SK-N-SH (cell line): ENCODE measurements around the gene WWC1. TPM values are rescaled to one million over a fixed set of nuclear protein-coding genes. Genes with fewer than 3 reads are reported as not detected.

Experiments
- CTCF ChIA-PET: fragments of 300-600, 350-600 bp; formaldehyde crosslinking; extraction: SDS; loops from one replicate; lab custom pipeline; 2021; lab: Yijun Ruan, JAX
- POLR2A ChIA-PET: fragments of 350-600 bp; sonication (Branson Sonifier 250); formaldehyde crosslinking; extraction: SDS; loops from one replicate; lab custom pipeline; 2020; ENCODE audit warnings: antibody characterized with exemption, inconsistent platforms; lab: Yijun Ruan, JAX
- DNase-seq: peaks from one replicate; pipeline ENCODE4 v3.0.0; 2012
- H2AFZ ChIP-seq: fragments of 200-600 bp; sonication (generic); 2 replicates; pipeline ENCODE4 v1.8.1; 2016; ENCODE audit warnings: antibody characterized with exemption, mild to moderate bottlenecking, low read depth
- H3F3A ChIP-seq: fragments of 200-600 bp; sonication (generic); replicated peaks from 2 replicates; pipeline ENCODE3; 2016; ENCODE audit warnings: antibody characterized with exemption, mild to moderate bottlenecking; ENCODE audit not compliant: insufficient read depth
- H3K27ac ChIP-seq, 2 experiments: fragments of 200-500 bp in 1 of 2; fragments of 200-600 bp in 1 of 2; sonication (Bioruptor generic) in 1 of 2; sonication (generic), shearing (Covaris generic) in 1 of 2; 2 replicates each; pipeline versions ENCODE4 v1.5.1 to v1.6.1; 2014 to 2016; ENCODE audit warnings: low read depth in 2 of 2, inconsistent platforms in 1 of 2, low read length in 1 of 2, mild to moderate bottlenecking in 1 of 2, mixed read lengths in 1 of 2
- H3K27me3 ChIP-seq: fragments of 200-600 bp; sonication (generic), shearing (Covaris generic); 2 replicates; pipeline ENCODE4 v1.6.1; 2016; ENCODE audit warnings: mixed run types; ENCODE audit not compliant: insufficient read depth
- H3K36me3 ChIP-seq, 2 experiments: fragments of 200-500 bp in 1 of 2; fragments of 200-600 bp in 1 of 2; sonication (Bioruptor generic) in 1 of 2; sonication (generic) in 1 of 2; replicated peaks in 1 of 2; 2 replicates each; pipeline versions ENCODE3 to v1.5.1; 2014 to 2016; ENCODE audit warnings: low read length in 1 of 2, mild to moderate bottlenecking in 1 of 2; ENCODE audit not compliant: insufficient read depth in 2 of 2, control insufficient read depth in 1 of 2
- H3K4me1 ChIP-seq, 2 experiments: fragments of 200-500 bp in 1 of 2; fragments of 200-600 bp in 1 of 2; sonication (Bioruptor generic) in 1 of 2; sonication (generic), shearing (Covaris generic) in 1 of 2; 2 replicates each; pipeline versions ENCODE4 v1.5.1 to v1.6.1; 2014 to 2016; ENCODE audit warnings: low read depth in 1 of 2, low read length in 1 of 2, mixed run types in 1 of 2; ENCODE audit not compliant: insufficient read depth in 2 of 2, control insufficient read depth in 1 of 2
- H3K4me2 ChIP-seq: fragments of 200-600 bp; sonication (generic), shearing (Covaris generic); 2 replicates; pipeline ENCODE4 v1.6.1; 2017; ENCODE audit warnings: mixed run types
- H3K4me3 ChIP-seq, 2 experiments: fragments of 200-500 bp in 1 of 2; fragments of 200-600 bp in 1 of 2; sonication (Bioruptor generic) in 1 of 2; sonication (generic), shearing (Covaris generic) in 1 of 2; 2 replicates each; pipeline versions ENCODE4 v1.5.1 to v1.8.1; 2014 to 2016; ENCODE audit warnings: low read depth in 2 of 2, inconsistent platforms in 1 of 2, low read length in 1 of 2, mild to moderate bottlenecking in 1 of 2, mixed read lengths in 1 of 2, moderate library complexity in 1 of 2
- H3K79me2 ChIP-seq: fragments of 200-600 bp; sonication (generic); 2 replicates; pipeline ENCODE4 v1.8.1; 2017; ENCODE audit warnings: mild to moderate bottlenecking; ENCODE audit not compliant: insufficient read depth
- H3K9ac ChIP-seq: fragments of 200-600 bp; sonication (generic); 2 replicates; pipeline ENCODE4 v1.6.1; 2017; ENCODE audit warnings: mixed run types
- H3K9me2 ChIP-seq: fragments of 200-600 bp; sonication (generic); 2 replicates; pipeline ENCODE4 v1.6.1; 2017; ENCODE audit warnings: mixed run types
- H3K9me3 ChIP-seq: fragments of 200-600 bp; sonication (generic); 2 replicates; pipeline ENCODE4 v1.6.1; 2017; ENCODE audit warnings: mixed run types, mild to moderate bottlenecking, moderate library complexity
- H4K20me1 ChIP-seq: fragments of 200-600 bp; sonication (generic); 2 replicates; pipeline ENCODE4 v1.6.1; 2017; ENCODE audit warnings: mild to moderate bottlenecking, mixed run types; ENCODE audit not compliant: insufficient read depth
- EP300 ChIP-seq, 2 experiments: IDR thresholded peaks; 2 replicates each; pipeline versions ENCODE4 v1.4.0 to v1.6.1; 2012; ENCODE audit warnings: borderline replicate concordance in 1 of 2, low read depth in 1 of 2, low read length in 1 of 2
- FOSL2 ChIP-seq: IDR thresholded peaks from 2 replicates; pipeline ENCODE4 v1.4.0; 2012; ENCODE audit warnings: low read depth, mild to moderate bottlenecking, moderate library complexity, borderline replicate concordance
- FOXM1 ChIP-seq: IDR thresholded peaks from 2 replicates; pipeline ENCODE4 v1.4.0; 2012; ENCODE audit warnings: low read depth, mild to moderate bottlenecking
- GATA2 ChIP-seq: sonication (generic); formaldehyde crosslinking; IDR thresholded peaks from 2 replicates; pipeline ENCODE4 v1.5.0; 2020; ENCODE audit warnings: mild to moderate bottlenecking, missing genetic modification reagents
- MEF2A ChIP-seq: IDR thresholded peaks from 2 replicates; pipeline ENCODE4 v1.4.0; 2012; ENCODE audit warnings: low read depth, borderline replicate concordance
- SMC3 ChIP-seq: IDR thresholded peaks from 2 replicates; pipeline ENCODE4 v1.6.1; 2012; ENCODE audit warnings: low read depth, low read length, improper control_type of control experiment
- TAF1 ChIP-seq: IDR thresholded peaks from 2 replicates; pipeline ENCODE4 v1.6.1; 2012; ENCODE audit warnings: low read depth, mild to moderate bottlenecking, low read length, moderate library complexity, borderline replicate concordance
- TCF12 ChIP-seq: IDR thresholded peaks from 2 replicates; pipeline ENCODE4 v1.4.0; 2012
- TEAD4 ChIP-seq: IDR thresholded peaks from 2 replicates; pipeline ENCODE4 v1.4.0; 2012; ENCODE audit warnings: mild to moderate bottlenecking, borderline replicate concordance; ENCODE audit not compliant: insufficient read depth
- YY1 ChIP-seq: IDR thresholded peaks from 2 replicates; pipeline ENCODE4 v1.4.0; 2012; ENCODE audit warnings: low read depth, mild to moderate bottlenecking
- WGBS: methylation state at CpG from one replicate; pipeline ENCODE4 v1.1.6; 2017; ENCODE audit warnings: low lambda C conversion rate; 5-methylcytosine and 5-hydroxymethylcytosine counted together
- polyA plus RNA-seq, 3 experiments: library from polyadenylated mRNA; depleted of rRNA; stranded (reverse); fragments of >200 nt; gene quantifications; 2 replicates each; pipeline ENCODE4 v1.2.3, GENCODE V29; 2012
- TF ChIP-seq, protein P1 (sequence below): fragments of 150-350 bp; IDR thresholded peaks from 2 replicates; pipeline ENCODE4 v1.6.1; 2016; ENCODE audit warnings: mild to moderate bottlenecking, low read depth, low read length
- TF ChIP-seq, protein P2 (sequence below): IDR thresholded peaks from 2 replicates; pipeline ENCODE4 v1.6.1; 2012; ENCODE audit warnings: mild to moderate bottlenecking, low read depth, low read length, moderate library complexity

WWC1 gene
- polyA plus RNA-seq, 1 of the 3 experiments (the other 2 are of a cell fraction), result 16.9 TPM

DNA sequence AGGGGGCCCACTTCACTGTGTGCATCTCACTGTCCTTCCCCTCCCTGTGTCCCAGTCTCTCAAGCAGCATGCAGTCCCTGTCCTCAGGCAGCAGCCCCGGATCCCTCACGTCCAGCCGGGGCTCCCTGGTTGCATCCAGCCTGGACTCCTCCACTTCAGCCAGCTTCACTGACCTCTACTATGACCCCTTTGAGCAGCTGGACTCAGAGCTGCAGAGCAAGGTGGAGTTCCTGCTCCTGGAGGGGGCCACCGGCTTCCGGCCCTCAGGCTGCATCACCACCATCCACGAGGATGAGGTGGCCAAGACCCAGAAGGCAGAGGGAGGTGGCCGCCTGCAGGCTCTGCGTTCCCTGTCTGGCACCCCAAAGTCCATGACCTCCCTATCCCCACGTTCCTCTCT is 132.0 kb downstream of the WWC1 start:
- Histone ChIP-seq H3K27ac (peak overlapping the region in 1 of 2 experiments; percentile 76; a peak in 1 of 4 replicates), H3K9ac (no peak overlapping the region), H3K4me2 (no peak overlapping the region), H3K36me3 (peaks cover 0 to 6% of the 10 kb centered on the region in 2 experiments), H3K27me3 (no peaks in the 10 kb centered on the region), H3K79me2 (no peaks in the 10 kb centered on the region), H3K9me3 (no peaks in the 10 kb centered on the region), H3K9me2 (no peaks in the 10 kb centered on the region), H4K20me1 (no peaks in the 10 kb centered on the region), H3F3A (no peaks in the 10 kb centered on the region), H3K4me3 (no peak overlapping the region), H2AFZ (no peak overlapping the region), H3K4me1 (peaks cover 0 to 12% of the 10 kb centered on the region in 2 experiments; a peak in 1 of 4 replicates)
- TF ChIP-seq FOXM1, result no peak
- no peak for TF ChIP-seq YY1
- no peak for TF ChIP-seq SMC3
- no peak for TF ChIP-seq TAF1
- no peak for DNase-seq
- ChIA-PET POLR2A (no interaction called here), CTCF (no interaction called here)
- WGBS, result 90% methylated on average over 4 of the region's 9 CpGs

DNA sequence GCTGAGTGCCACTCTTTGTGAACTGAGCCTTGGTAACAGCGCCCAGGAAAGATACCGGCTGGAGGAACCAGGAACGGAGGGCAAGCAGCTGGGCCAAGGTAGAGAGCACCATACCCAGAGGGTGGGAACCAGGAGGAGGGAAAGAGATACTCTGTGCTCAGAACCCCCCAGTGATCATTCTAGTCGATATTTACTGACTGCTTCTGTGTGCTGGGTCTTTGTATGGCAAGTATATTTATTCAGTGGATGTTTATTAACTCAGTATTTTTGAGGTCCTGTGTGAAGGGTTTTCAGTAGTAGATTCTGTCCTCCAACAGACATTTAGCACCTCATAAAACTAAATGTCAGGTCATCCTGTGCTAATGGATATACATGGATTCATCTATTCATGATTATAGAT is 132.5 kb downstream of the WWC1 start:
- Histone ChIP-seq H3K4me1 (peaks cover 0 to 12% of the 10 kb centered on the region in 2 experiments; a peak in 1 of 4 replicates), H3K9ac (no peak overlapping the region), H2AFZ (no peak overlapping the region), H3K4me2 (peak overlapping the region; percentile 39; the same call in 1 of the 2 replicates), H3K79me2 (no peaks in the 10 kb centered on the region), H3K27me3 (no peaks in the 10 kb centered on the region), H3K4me3 (no peak overlapping the region), H3F3A (no peaks in the 10 kb centered on the region), H4K20me1 (no peaks in the 10 kb centered on the region), H3K9me2 (no peaks in the 10 kb centered on the region), H3K27ac (peak overlapping the region in 1 of 2 experiments; percentile 76; a peak in 2 of 4 replicates), H3K9me3 (no peaks in the 10 kb centered on the region), H3K36me3 (peaks cover 0 to 6% of the 10 kb centered on the region in 2 experiments)
- DNase-seq, result no peak
- ChIA-PET POLR2A (no interaction called here), CTCF (no interaction called here)
- no peak for TF ChIP-seq EP300 (IDR thresholded peaks at IDR 0.05; ENCODE audit: borderline replicate concordance in 1 of 2, low read depth in 1 of 2, low read length in 1 of 2)
- no peak for TF ChIP-seq MEF2A
- TF ChIP-seq, protein P1, sequence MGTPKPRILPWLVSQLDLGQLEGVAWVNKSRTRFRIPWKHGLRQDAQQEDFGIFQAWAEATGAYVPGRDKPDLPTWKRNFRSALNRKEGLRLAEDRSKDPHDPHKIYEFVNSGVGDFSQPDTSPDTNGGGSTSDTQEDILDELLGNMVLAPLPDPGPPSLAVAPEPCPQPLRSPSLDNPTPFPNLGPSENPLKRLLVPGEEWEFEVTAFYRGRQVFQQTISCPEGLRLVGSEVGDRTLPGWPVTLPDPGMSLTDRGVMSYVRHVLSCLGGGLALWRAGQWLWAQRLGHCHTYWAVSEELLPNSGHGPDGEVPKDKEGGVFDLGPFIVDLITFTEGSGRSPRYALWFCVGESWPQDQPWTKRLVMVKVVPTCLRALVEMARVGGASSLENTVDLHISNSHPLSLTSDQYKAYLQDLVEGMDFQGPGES, result no peak
- TF ChIP-seq GATA2, result no peak
- TF ChIP-seq, protein P2, sequence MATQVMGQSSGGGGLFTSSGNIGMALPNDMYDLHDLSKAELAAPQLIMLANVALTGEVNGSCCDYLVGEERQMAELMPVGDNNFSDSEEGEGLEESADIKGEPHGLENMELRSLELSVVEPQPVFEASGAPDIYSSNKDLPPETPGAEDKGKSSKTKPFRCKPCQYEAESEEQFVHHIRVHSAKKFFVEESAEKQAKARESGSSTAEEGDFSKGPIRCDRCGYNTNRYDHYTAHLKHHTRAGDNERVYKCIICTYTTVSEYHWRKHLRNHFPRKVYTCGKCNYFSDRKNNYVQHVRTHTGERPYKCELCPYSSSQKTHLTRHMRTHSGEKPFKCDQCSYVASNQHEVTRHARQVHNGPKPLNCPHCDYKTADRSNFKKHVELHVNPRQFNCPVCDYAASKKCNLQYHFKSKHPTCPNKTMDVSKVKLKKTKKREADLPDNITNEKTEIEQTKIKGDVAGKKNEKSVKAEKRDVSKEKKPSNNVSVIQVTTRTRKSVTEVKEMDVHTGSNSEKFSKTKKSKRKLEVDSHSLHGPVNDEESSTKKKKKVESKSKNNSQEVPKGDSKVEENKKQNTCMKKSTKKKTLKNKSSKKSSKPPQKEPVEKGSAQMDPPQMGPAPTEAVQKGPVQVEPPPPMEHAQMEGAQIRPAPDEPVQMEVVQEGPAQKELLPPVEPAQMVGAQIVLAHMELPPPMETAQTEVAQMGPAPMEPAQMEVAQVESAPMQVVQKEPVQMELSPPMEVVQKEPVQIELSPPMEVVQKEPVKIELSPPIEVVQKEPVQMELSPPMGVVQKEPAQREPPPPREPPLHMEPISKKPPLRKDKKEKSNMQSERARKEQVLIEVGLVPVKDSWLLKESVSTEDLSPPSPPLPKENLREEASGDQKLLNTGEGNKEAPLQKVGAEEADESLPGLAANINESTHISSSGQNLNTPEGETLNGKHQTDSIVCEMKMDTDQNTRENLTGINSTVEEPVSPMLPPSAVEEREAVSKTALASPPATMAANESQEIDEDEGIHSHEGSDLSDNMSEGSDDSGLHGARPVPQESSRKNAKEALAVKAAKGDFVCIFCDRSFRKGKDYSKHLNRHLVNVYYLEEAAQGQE, result no peak
- no peak for TF ChIP-seq YY1
- TF ChIP-seq TEAD4, result no peak
- TF ChIP-seq TCF12, result no peak
- no peak for TF ChIP-seq FOSL2
- whole genome bisulfite sequencing, result 94% methylated on average over 3 of the region's 4 CpGs
